Measurements from ENCODE around the gene CAND1. TPM values are rescaled to one million over a fixed set of nuclear protein-coding genes. Genes with fewer than 3 reads are reported as not detected.

CAND1 gene
- total and polyA plus RNA-seq, 9 of the 15 experiments (the other 6 are each of a cell fraction or from before 2014, with no cell fraction given), result 24.0 to 167 (median 77.5) TPM

GRCh38 chr12:67268896-67269632 is at the start of gene CAND1 (continued):
- TF ChIP-seq, protein P1, sequence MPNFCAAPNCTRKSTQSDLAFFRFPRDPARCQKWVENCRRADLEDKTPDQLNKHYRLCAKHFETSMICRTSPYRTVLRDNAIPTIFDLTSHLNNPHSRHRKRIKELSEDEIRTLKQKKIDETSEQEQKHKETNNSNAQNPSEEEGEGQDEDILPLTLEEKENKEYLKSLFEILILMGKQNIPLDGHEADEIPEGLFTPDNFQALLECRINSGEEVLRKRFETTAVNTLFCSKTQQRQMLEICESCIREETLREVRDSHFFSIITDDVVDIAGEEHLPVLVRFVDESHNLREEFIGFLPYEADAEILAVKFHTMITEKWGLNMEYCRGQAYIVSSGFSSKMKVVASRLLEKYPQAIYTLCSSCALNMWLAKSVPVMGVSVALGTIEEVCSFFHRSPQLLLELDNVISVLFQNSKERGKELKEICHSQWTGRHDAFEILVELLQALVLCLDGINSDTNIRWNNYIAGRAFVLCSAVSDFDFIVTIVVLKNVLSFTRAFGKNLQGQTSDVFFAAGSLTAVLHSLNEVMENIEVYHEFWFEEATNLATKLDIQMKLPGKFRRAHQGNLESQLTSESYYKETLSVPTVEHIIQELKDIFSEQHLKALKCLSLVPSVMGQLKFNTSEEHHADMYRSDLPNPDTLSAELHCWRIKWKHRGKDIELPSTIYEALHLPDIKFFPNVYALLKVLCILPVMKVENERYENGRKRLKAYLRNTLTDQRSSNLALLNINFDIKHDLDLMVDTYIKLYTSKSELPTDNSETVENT (CRISPR knock-in tag; IDR thresholded peaks at IDR 0.05), result peak; percentile 64
- TF ChIP-seq CREB5 (CRISPR knock-in tag; IDR thresholded peaks at IDR 0.05) (no peak), POLR2A (conservative IDR thresholded peaks at IDR 0.05) (peak; percentile 87), ZNF347 (CRISPR knock-in tag; IDR thresholded peaks at IDR 0.05; ENCODE audit: low read depth) (no peak), GTF2E2 (tag; IDR thresholded peaks at IDR 0.05) (peak; percentile 11; the same call in 1 of the 2 replicates), CREM (IDR thresholded peaks at IDR 0.05; ENCODE audit: low read depth) (peak; percentile 84), ZNF696 (CRISPR knock-in tag; conservative IDR thresholded peaks at IDR 0.05) (no peak), NUFIP1 (IDR thresholded peaks at IDR 0.05; ENCODE audit: partially characterized antibody) (no peak), ELF1 (tag; IDR thresholded peaks at IDR 0.05) (no peak), ILK (tag; IDR thresholded peaks at IDR 0.05; ENCODE audit: borderline replicate concordance, low read depth) (no peak), CBX5 (IDR thresholded peaks at IDR 0.05; ENCODE audit: borderline replicate concordance, low read depth) (no peak)
- TF ChIP-seq, protein P2, sequence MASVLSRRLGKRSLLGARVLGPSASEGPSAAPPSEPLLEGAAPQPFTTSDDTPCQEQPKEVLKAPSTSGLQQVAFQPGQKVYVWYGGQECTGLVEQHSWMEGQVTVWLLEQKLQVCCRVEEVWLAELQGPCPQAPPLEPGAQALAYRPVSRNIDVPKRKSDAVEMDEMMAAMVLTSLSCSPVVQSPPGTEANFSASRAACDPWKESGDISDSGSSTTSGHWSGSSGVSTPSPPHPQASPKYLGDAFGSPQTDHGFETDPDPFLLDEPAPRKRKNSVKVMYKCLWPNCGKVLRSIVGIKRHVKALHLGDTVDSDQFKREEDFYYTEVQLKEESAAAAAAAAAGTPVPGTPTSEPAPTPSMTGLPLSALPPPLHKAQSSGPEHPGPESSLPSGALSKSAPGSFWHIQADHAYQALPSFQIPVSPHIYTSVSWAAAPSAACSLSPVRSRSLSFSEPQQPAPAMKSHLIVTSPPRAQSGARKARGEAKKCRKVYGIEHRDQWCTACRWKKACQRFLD (CRISPR knock-in tag; IDR thresholded peaks at IDR 0.05), result peak; percentile 56
- TF ChIP-seq, protein P3, sequence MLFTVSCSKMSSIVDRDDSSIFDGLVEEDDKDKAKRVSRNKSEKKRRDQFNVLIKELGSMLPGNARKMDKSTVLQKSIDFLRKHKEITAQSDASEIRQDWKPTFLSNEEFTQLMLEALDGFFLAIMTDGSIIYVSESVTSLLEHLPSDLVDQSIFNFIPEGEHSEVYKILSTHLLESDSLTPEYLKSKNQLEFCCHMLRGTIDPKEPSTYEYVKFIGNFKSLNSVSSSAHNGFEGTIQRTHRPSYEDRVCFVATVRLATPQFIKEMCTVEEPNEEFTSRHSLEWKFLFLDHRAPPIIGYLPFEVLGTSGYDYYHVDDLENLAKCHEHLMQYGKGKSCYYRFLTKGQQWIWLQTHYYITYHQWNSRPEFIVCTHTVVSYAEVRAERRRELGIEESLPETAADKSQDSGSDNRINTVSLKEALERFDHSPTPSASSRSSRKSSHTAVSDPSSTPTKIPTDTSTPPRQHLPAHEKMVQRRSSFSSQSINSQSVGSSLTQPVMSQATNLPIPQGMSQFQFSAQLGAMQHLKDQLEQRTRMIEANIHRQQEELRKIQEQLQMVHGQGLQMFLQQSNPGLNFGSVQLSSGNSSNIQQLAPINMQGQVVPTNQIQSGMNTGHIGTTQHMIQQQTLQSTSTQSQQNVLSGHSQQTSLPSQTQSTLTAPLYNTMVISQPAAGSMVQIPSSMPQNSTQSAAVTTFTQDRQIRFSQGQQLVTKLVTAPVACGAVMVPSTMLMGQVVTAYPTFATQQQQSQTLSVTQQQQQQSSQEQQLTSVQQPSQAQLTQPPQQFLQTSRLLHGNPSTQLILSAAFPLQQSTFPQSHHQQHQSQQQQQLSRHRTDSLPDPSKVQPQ (CRISPR knock-in tag; IDR thresholded peaks at IDR 0.05; ENCODE audit: borderline replicate concordance), result no peak

Data from K562 (cell line).